HG03175 (cell line): ENCODE measurements around the gene EGLN2.
"Not testable (repeated sequence)": the region's sequence is repeated elsewhere in the genome, so short reads cannot be mapped to it uniquely, and the experiment has no call there.

Experiments used
- ATAC-seq: cut with Tn5 transposase; IDR thresholded peaks from one replicate; pipeline ENCODE4 v1.9.1; 2021; ENCODE audit warnings: mild to moderate bottlenecking, moderate library complexity; ENCODE audit not compliant: unreplicated experiment

EGLN2 gene

GRCh38 chr19:40842012-40842411, 43.0 kb downstream of the EGLN2 start:
- ATAC-seq = not testable (repeated sequence)

GRCh38 chr19:40842997-40843652, 44.1 kb downstream of the EGLN2 start:
- ATAC-seq = not testable (repeated sequence)

- not testable (repeated sequence) for ATAC-seq
Measured at GRCh38 chr19:40843653-40844052, 44.7 kb downstream of the EGLN2 start.

- ATAC-seq = not testable (repeated sequence)
Measured at GRCh38 chr19:40846722-40847121, 47.7 kb downstream of the EGLN2 start.

GRCh38 chr19:40850277-40850676, 51.3 kb downstream of the EGLN2 start, which contains the start of gene CYP2A6:
Gene CYP2A6, minus strand, starts transcription at chr19:40850447. Its CDS starts 21 bp downstream, at chr19:40850426.
- not testable (repeated sequence) for ATAC-seq

GRCh38 chr19:40852467-40853152, 53.6 kb downstream of the EGLN2 start:
- not testable (repeated sequence) for ATAC-seq
